ENCODE data around the gene MYOCOS.

DNA sequence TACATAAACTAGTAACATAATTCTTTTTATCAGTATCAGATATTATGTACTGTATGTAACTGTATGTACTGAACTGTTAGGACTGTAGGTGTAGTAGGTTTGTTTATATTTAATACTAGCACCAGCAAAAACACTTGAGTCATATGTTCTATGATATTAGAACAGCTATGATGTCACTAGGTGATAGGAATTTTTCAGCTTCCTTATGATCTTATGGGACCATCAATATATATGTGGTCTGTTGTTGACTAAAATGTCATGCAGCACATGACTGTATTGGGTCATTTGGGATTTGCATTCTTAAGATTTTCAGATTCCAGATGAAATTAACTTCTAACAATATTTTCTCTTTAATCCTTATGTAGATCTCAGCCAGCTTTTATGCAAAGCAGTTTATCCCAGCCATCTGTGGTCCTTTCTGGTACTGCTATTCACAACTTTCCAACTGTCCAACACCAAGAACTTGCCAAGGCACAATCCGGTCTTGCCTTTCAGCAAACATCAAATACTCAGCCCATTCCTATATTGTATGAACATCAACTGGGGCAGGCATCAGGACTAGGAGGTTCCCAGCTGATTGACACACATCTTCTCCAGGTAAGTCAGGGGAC lies 38.3 kb upstream of the MYOCOS start:
- TF ChIP-seq, protein P1, sequence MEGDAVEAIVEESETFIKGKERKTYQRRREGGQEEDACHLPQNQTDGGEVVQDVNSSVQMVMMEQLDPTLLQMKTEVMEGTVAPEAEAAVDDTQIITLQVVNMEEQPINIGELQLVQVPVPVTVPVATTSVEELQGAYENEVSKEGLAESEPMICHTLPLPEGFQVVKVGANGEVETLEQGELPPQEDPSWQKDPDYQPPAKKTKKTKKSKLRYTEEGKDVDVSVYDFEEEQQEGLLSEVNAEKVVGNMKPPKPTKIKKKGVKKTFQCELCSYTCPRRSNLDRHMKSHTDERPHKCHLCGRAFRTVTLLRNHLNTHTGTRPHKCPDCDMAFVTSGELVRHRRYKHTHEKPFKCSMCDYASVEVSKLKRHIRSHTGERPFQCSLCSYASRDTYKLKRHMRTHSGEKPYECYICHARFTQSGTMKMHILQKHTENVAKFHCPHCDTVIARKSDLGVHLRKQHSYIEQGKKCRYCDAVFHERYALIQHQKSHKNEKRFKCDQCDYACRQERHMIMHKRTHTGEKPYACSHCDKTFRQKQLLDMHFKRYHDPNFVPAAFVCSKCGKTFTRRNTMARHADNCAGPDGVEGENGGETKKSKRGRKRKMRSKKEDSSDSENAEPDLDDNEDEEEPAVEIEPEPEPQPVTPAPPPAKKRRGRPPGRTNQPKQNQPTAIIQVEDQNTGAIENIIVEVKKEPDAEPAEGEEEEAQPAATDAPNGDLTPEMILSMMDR (IDR thresholded peaks at IDR 0.05), result no peak
- TF ChIP-seq EP300 (IDR thresholded peaks at IDR 0.05), result no peak

All from upper lobe of left lung (tissue), 4 donors.